Small intestine (tissue), 16 donors: ENCODE measurements around the gene CERT1. TPM values are rescaled to one million over a fixed set of nuclear protein-coding genes. Genes with fewer than 3 reads are reported as not detected.
"Not testable (repeated sequence)": the region's sequence is repeated elsewhere in the genome, so short reads cannot be mapped to it uniquely, and the experiment has no call there.

Experiments used
- DNase-seq, 2 donors: peaks; one replicate each; pipeline versions ENCODE4 v3.0.0 to v3.0.0-alpha.2; 2013
- FAIRE-seq: peaks from 2 replicates; lab custom pipeline; 2012; peaks lifted over from hg19 to GRCh38; lab: Jason Lieb, UNC
- H3K27ac ChIP-seq, 3 donors: one replicate each; pipeline ENCODE4 v1.5.1; 2013; ENCODE audit warnings: low read length in 2 of 3, mild to moderate bottlenecking in 2 of 3, control low read depth in 1 of 3, inconsistent platforms in 1 of 3, low read depth in 1 of 3, moderate library complexity in 1 of 3
- H3K27me3 ChIP-seq, 3 donors: one replicate each; pipeline ENCODE4 v1.6.1; 2013; ENCODE audit warnings: low read length in 3 of 3, inconsistent platforms in 1 of 3; ENCODE audit not compliant: control insufficient read depth in 3 of 3, insufficient read depth in 3 of 3
- H3K36me3 ChIP-seq, 3 donors: one replicate each; pipeline ENCODE4 v1.6.1; 2013; ENCODE audit warnings: low read length in 3 of 3, inconsistent platforms in 1 of 3, low read depth in 1 of 3, mild to moderate bottlenecking in 1 of 3, moderate library complexity in 1 of 3; ENCODE audit not compliant: control insufficient read depth in 3 of 3, insufficient read depth in 2 of 3
- H3K4me1 ChIP-seq, 3 donors: one replicate each; pipeline ENCODE4 v1.6.1; 2013; ENCODE audit warnings: low read length in 2 of 3, inconsistent platforms in 1 of 3, low read depth in 1 of 3, mild to moderate bottlenecking in 1 of 3, moderate library complexity in 1 of 3; ENCODE audit not compliant: control insufficient read depth in 3 of 3, insufficient read depth in 2 of 3
- H3K4me3 ChIP-seq, 3 donors: one replicate each; pipeline ENCODE4 v1.5.1; 2013; ENCODE audit warnings: low read length in 3 of 3, control low read depth in 1 of 3, inconsistent platforms in 1 of 3, low read depth in 1 of 3, mild to moderate bottlenecking in 1 of 3, moderate library complexity in 1 of 3
- H3K9me3 ChIP-seq, 2 donors: one replicate each; pipeline ENCODE4 v1.6.1; 2013; ENCODE audit warnings: low read depth in 1 of 2, low read length in 1 of 2; ENCODE audit not compliant: control insufficient read depth in 2 of 2, insufficient read depth in 1 of 2
- WGBS, 3 donors: extraction: QIAGEN DNeasy Blood & Tissue Kit; methylation state at CpG; one replicate each; pipeline ENCODE4 v1.1.7; 2013; 5-methylcytosine and 5-hydroxymethylcytosine counted together
- long read RNA-seq, 10 donors: transcript quantifications; one replicate each; lab custom pipeline, GENCODE V29; 2026
- polyA plus RNA-seq, 4 donors: library from polyadenylated mRNA; stranded (reverse) in 3 of 4; unstranded in 1 of 4; fragments of 200-250 nt in 3 of 4; fragments of 120-200 nt in 1 of 4; gene quantifications; one replicate each; pipeline versions ENCODE4 v1.2.1 to v1.2.3, GENCODE V29; 2013
- donor health status: healthy with polysubstance abuse.
- donor health status: control.
- donor health status: control.
- donor health status: Bipolar disorder and iron deficiency.
- donor health status: healthy.

Gene CERT1, protein sequence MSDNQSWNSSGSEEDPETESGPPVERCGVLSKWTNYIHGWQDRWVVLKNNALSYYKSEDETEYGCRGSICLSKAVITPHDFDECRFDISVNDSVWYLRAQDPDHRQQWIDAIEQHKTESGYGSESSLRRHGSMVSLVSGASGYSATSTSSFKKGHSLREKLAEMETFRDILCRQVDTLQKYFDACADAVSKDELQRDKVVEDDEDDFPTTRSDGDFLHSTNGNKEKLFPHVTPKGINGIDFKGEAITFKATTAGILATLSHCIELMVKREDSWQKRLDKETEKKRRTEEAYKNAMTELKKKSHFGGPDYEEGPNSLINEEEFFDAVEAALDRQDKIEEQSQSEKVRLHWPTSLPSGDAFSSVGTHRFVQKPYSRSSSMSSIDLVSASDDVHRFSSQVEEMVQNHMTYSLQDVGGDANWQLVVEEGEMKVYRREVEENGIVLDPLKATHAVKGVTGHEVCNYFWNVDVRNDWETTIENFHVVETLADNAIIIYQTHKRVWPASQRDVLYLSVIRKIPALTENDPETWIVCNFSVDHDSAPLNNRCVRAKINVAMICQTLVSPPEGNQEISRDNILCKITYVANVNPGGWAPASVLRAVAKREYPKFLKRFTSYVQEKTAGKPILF
- 10 to 100 TPM; 15.1 to 45.6 (median 22.2) TPM for polyA plus RNA-seq
- long read RNA-seq, donor 1, transcript COL4A3BP-222 (17 exons, 3,154 nt): major isoform, 11 of 14 reads
- long read RNA-seq, donor 1, partial matches to known transcripts: 0 of 14 reads
- long read RNA-seq, donor 1, other reads (novel, unspliced or antisense): 0 of 14 reads
- long read RNA-seq, donor 2, partial matches to known transcripts: 0 of 1 reads
- long read RNA-seq, donor 2, other reads (novel, unspliced or antisense): 0 of 1 reads
- long read RNA-seq, donor 3, partial matches to known transcripts: 5 of 8 reads
- long read RNA-seq, donor 3, other reads (novel, unspliced or antisense): 0 of 8 reads
- long read RNA-seq, donor 4: 0 reads
- long read RNA-seq, donor 5, partial matches to known transcripts: 6 of 6 reads
- long read RNA-seq, donor 5, other reads (novel, unspliced or antisense): 0 of 6 reads
- long read RNA-seq, donor 6, partial matches to known transcripts: 0 of 5 reads
- long read RNA-seq, donor 6, other reads (novel, unspliced or antisense): 0 of 5 reads
- long read RNA-seq, donor 7, partial matches to known transcripts: 0 of 5 reads
- long read RNA-seq, donor 7, other reads (novel, unspliced or antisense): 0 of 5 reads
- long read RNA-seq, donor 8, partial matches to known transcripts: 0 of 1 reads
- long read RNA-seq, donor 8, other reads (novel, unspliced or antisense): 0 of 1 reads
- long read RNA-seq, donor 9, partial matches to known transcripts: 0 of 2 reads
- long read RNA-seq, donor 9, other reads (novel, unspliced or antisense): 0 of 2 reads
- long read RNA-seq, donor 10, partial matches to known transcripts: 20 of 27 reads
- long read RNA-seq, donor 10, other reads (novel, unspliced or antisense): 0 of 27 reads

DNA sequence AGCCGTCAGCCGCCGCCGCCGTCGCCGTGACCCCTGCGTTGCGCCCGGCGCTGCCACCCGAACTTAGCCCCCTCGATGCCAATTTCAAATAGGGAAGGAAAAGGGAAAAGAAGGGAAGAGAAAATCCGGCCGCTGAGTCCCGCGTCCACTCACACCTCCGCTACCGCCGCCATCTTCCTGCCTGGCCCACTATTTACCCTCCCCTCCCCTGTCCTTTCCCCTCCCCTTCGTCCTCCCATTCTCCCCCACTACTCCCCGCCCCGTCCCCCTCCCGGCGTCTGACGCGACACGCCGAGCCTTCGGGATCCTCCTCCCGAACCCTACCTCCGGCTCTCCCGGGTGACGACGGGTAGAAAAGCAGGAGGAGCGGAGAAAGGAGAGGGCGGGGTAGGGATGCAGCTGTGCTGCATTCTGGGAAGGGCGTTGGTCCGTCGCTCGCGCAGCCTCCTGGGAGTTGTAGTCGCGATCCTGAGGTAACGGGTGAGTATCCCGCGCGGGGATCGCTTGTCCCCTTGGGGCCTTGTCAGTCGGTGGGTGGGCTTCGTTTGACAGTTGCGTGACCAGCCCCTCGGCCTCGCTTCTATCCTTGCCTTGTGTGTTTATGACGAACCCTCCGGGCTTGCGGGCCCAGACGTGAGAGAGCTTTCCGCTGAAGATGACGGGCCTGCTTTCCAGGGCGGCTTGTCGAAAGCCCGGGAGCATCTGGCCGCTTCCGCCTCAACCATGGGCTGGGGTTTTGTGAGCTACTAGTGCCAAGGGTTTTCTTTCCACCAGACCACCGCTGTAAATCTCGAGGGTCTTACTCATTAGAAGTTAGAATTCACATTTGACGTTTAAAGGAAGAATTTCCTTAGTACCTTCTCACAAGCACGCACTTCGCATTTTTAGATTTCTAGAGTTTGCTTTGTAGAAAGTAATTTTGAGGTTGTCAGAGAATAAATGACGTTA lies at the start of gene CERT1, which contains the start of gene POLK:
CERT1 (minus strand) TSS at position 195 of the 948 bp plus-strand sequence. CDS start 422 bp downstream, outside the sequence.
POLK (plus strand) TSS at position 457 of the 948 bp plus-strand sequence.
- H3K9me3 ChIP-seq: peaks cover 0 to 4% of the 10 kb centered on the region in 2 donors
- DNase-seq (peak; percentile 99), FAIRE-seq (no peak)
- H3K4me3 ChIP-seq: peak within 1 kb of the TSS; percentile 96 to 100 (median 97)
- H3K4me1 ChIP-seq: peaks cover 0 to 10% (median 0%) of the 10 kb centered on the region in 3 donors
- H3K27ac ChIP-seq: peak within 1 kb of the TSS; percentile 94 to 97 (median 94)
- 0 to 1% (median 1%) methylated on average over 60 to 71 of the region's 71 CpGs for WGBS, 3 donors
- H3K27me3 ChIP-seq: no peaks in the 10 kb centered on the region
- H3K36me3 ChIP-seq: peaks cover 0 to 4% (median 0%) of the 10 kb centered on the region in 3 donors

DNA sequence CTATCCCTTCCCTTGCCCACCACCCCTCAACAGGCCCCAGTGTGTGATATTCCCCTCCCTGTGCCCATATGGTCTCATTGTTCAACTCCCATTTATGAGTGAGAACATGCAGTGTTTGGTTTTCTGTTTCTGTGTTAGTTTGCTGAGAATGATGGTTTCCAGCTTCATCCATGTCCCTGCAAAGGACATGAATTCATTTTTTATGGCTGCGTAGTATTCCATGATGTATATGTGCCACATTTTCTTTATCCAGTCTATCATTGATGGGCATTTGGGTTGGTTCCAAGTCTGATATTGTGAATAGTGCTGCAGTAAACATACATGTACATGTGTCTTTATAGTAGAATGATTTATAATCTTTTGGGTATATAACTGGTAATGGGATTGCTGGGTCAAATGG lies 49.2 kb upstream of the CERT1 start:
- not testable (repeated sequence) for H3K27me3 ChIP-seq, DNase-seq, H3K36me3 ChIP-seq, H3K27ac ChIP-seq, H3K9me3 ChIP-seq, H3K4me3 ChIP-seq, H3K4me1 ChIP-seq, FAIRE-seq
- 94 to 100% (median 100%) methylated on average over 1 of the region's 1 CpG for WGBS, 3 donors

DNA sequence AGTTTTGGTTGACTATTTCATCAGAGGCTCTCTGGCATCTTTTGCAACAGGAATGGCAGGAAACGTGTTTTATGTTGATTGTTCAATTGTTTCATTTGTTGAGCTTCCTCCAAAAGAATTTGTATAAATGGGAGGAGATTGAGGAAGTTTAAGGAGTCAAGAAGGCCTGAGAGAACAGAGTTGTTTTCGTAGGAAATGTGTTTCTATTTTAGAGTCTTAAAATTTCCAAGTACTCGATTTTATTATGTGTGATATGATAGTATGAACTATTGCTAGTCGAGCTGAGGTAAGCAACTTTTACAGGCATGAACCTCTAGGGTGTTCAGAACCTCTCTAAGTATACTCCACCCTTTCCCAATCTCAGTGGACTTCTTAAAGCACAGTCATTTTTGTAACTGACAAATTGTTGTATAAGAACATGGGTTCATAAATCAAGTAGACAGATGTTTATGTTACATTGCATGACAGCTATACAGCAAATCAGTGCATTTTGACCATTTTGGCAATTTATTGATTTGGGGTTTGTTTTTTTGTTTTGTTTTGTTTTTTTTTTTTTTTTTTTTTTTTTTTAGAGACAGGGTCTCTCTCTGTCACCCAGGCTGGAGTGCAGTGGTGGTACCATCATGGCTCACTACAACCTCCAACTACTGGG lies 47.7 kb upstream of the CERT1 start:
- H3K27ac ChIP-seq: peak overlapping the region in 1 of 3 donors; percentile 4
- peaks cover 0 to 10% of the 10 kb centered on the region in 2 donors for H3K9me3 ChIP-seq
- peaks cover 0 to 7% (median 0%) of the 10 kb centered on the region in 3 donors for H3K36me3 ChIP-seq
- DNase-seq (no peak), FAIRE-seq (no peak)
- no peaks in the 10 kb centered on the region for H3K4me1 ChIP-seq
- 66 to 83% (median 79%) methylated on average over 4 of the region's 4 CpGs for WGBS, 3 donors
- H3K4me3 ChIP-seq: no peak overlapping the region
- H3K27me3 ChIP-seq: no peaks in the 10 kb centered on the region

DNA sequence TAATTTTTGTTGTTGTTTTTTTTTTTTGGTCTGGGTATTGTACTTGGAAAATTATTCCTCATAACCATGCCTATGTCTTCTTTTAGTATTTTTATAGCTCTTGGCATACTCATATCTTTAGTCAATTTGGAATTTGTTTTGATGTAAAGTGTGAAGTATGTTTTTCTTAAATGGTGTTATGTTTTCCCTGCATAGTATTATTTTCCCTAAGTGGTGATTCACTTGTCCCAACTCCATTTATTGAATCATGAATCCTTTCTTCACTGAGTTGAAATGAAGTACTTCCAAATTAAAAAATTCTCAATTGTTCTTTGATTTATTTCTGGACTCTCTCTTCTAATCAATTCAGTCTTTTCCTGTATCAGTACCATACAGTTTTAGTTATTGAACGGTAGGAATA lies 46.8 kb upstream of the CERT1 start:
- FAIRE-seq: no peak
- WGBS, 3 donors: 93 to 100% (median 100%) methylated on average over 1 of the region's 1 CpG
- DNase-seq: no peak
- H3K27ac ChIP-seq: no peak overlapping the region
- no peaks in the 10 kb centered on the region for H3K4me1 ChIP-seq
- peaks cover 0 to 9% of the 10 kb centered on the region in 2 donors for H3K9me3 ChIP-seq
- H3K36me3 ChIP-seq: peaks cover 0 to 7% (median 3%) of the 10 kb centered on the region in 3 donors
- H3K27me3 ChIP-seq: no peaks in the 10 kb centered on the region
- H3K4me3 ChIP-seq: no peak overlapping the region

DNA sequence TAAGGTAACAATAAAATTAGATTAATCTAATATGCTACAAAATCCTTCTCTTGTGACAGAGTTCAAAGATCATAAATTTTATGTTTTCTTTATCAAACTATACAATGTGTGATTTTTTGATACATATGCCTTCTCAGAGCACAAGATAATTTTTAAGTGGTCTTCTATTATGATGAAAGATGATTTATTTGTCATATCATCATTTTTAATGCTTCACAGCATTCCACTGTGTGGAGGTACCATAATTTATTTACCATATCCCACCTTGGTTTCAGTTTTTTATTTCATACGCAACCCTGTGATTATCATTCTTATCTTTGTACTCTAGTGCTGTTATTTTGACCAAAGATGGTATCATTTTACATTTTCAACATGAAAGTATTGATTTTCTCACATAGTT lies 41.9 kb upstream of the CERT1 start:
- no peaks in the 10 kb centered on the region for H3K27me3 ChIP-seq
- H3K36me3 ChIP-seq: peaks cover 0 to 4% (median 3%) of the 10 kb centered on the region in 3 donors
- H3K4me1 ChIP-seq: no peaks in the 10 kb centered on the region
- peak; percentile 47 for FAIRE-seq
- no peak overlapping the region for H3K27ac ChIP-seq
- DNase-seq: no peak
- WGBS, 3 donors: 67 to 75% (median 74%) methylated on average over 1 of the region's 1 CpG
- H3K4me3 ChIP-seq: no peak overlapping the region
- H3K9me3 ChIP-seq: peaks cover 0 to 4% of the 10 kb centered on the region in 2 donors

DNA sequence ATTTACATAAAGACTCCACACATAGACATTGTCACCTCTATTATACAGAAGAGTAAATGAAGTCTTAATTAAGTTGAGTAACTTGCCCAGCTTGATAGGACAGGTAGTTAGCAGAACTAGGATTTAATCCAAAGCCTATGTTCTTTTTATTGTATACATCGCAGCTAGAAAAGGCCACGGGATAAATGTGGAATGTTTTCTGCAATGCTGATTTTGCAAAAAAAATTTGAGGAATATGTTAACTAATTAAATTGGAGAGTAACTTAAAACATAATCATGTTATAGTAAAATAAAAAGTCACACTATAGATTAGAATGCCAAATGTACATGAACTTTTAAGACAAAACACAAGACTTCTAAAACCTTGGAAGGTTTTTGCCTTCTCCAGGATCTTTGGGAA lies 41.3 kb upstream of the CERT1 start:
- no peak overlapping the region for H3K27ac ChIP-seq
- 97 to 99% (median 99%) methylated on average over 2 of the region's 2 CpGs for WGBS, 3 donors

More for the DNA sequence above, 41.3 kb upstream of the CERT1 start:
- peaks cover 0 to 4% (median 3%) of the 10 kb centered on the region in 3 donors for H3K36me3 ChIP-seq
- FAIRE-seq (no peak), DNase-seq (no peak)
- no peaks in the 10 kb centered on the region for H3K27me3 ChIP-seq
- no peaks in the 10 kb centered on the region for H3K4me1 ChIP-seq
- peaks cover 0 to 2% of the 10 kb centered on the region in 2 donors for H3K9me3 ChIP-seq
- no peak overlapping the region for H3K4me3 ChIP-seq
